Measurements from ENCODE around the gene CBLB.

CBLB gene

GRCh38 chr3:105869861-105870755, 1.3 kb upstream of the CBLB start:
- DNase-seq, result no peak

- DNase-seq, result no peak
These were observed 670 bp upstream of the CBLB start for GRCh38 chr3:105869531-105869833.

- DNase-seq, result peak; percentile 74
These were observed 426 bp downstream of the CBLB start for GRCh38 chr3:105868431-105868741.

- peak; percentile 51 for DNase-seq
These were observed 941 bp downstream of the CBLB start for GRCh38 chr3:105867712-105868430.

GRCh38 chr3:105866656-105867653, 1.9 kb downstream of the CBLB start:
- DNase-seq, result peak; percentile 19

GRCh38 chr3:105865867-105866350, 2.9 kb downstream of the CBLB start:
- no peak for DNase-seq

GRCh38 chr3:105865016-105865623, 3.7 kb downstream of the CBLB start:
- DNase-seq, result peak; percentile 10

GRCh38 chr3:105864212-105864611, 4.6 kb downstream of the CBLB start:
- no peak for DNase-seq

- no peak for DNase-seq
These were observed 5.2 kb downstream of the CBLB start for GRCh38 chr3:105863608-105864007.

- DNase-seq, result no peak
These were observed 6.6 kb downstream of the CBLB start for GRCh38 chr3:105862217-105862616.

- no peak for DNase-seq
These were observed 8.2 kb downstream of the CBLB start for GRCh38 chr3:105860641-105861040.

GRCh38 chr3:105858017-105858416, 10.8 kb downstream of the CBLB start:
- DNase-seq, result no peak

GRCh38 chr3:105857601-105858000, 11.2 kb downstream of the CBLB start:
- DNase-seq, result no peak

- no peak for DNase-seq
These were observed 12.2 kb downstream of the CBLB start for GRCh38 chr3:105856605-105857004.

- DNase-seq, result no peak
These were observed 14.9 kb downstream of the CBLB start for GRCh38 chr3:105853801-105854432.

GRCh38 chr3:105851582-105851981, 17.2 kb downstream of the CBLB start:
- DNase-seq, result no peak

- DNase-seq, result no peak
These were observed 17.6 kb downstream of the CBLB start for GRCh38 chr3:105851176-105851575.

GRCh38 chr3:105850593-105850992, 18.2 kb downstream of the CBLB start:
- no peak for DNase-seq

- no peak for DNase-seq
These were observed 20.0 kb downstream of the CBLB start for GRCh38 chr3:105848821-105849220.

- no peak for DNase-seq
These were observed 20.9 kb downstream of the CBLB start for GRCh38 chr3:105847865-105848264.

- no peak for DNase-seq
These were observed 21.4 kb downstream of the CBLB start for GRCh38 chr3:105847452-105847851.

GRCh38 chr3:105846809-105847208, 22.0 kb downstream of the CBLB start:
- DNase-seq, result no peak
